ENCODE results near the gene RPS6KA1.

The RPS6KA1 gene

DNA sequence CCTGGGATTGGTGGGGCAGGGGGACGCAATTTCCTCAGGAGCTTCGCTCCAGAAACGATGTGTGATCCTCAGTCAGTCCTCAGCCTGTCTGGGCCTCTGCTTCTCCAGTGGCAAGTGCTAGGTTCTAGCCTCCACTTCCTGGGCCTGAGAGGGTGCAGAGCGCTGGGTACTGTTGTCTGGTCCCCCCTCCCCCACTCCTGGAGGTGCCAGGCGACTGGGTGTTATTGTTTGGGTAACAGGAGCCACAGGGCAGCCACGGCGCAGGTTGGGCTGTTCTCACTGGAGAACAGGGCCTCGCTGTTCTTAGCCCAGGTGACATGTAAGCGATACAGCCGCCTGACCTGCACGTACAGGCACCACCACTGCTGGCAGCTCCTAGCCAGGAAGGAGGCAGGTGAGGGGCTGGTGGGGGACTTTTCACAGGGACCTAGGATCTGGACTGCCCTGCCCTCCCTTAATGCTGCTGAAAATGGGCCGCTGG, 2.1 kb downstream of the RPS6KA1 start:
- no peak for DNase-seq (ENCODE audit: low read depth in 2 of 2)

- DNase-seq (ENCODE audit: low read depth in 2 of 2) = no peak
Observed at GRCh38 chr1:26533951-26534509, 4.5 kb downstream of the RPS6KA1 start.

DNA sequence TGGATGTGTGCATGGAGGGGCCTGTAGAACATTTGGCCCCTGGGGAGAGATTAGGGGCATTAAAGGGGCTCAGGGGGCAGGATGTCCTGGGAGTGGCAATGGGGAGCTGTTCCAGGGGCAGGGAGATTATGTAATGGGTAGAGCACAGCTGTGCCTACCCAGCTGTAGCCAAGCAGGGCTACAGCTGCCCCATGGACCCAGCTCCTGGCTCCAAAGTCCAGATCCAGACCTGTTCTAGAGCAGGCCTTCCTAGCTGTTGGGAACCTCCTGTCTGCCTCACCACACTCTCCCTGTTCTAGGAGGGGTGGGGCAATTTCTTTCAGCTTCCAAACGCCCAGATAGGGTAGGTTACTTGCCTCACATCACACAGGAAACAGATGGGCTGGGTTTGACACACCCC, 5.6 kb downstream of the RPS6KA1 start:
- DNase-seq (ENCODE audit: low read depth in 2 of 2) = no peak

- no peak for DNase-seq (ENCODE audit: low read depth in 2 of 2)
Observed at GRCh38 chr1:26536081-26536480, 6.5 kb downstream of the RPS6KA1 start.

DNA sequence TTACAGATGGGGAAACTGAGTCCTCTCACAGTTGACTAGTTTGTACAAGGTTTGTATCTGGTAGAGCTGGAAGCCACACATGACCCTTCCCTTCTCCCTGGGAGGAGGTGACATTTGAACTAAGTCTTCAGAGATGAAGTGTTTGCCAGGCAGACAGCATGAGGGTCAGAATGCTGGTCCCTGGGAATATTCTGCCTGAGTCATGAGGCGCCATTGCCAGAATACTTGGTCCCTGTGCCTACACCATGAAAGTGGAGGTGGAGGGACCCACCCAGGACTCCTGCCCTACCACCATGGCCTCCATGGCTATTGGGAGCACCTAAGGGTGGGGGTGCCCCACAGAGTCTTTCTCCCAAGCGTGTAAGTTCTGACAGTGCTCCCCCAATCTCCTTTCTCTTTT, 7.0 kb downstream of the RPS6KA1 start:
- no peak for DNase-seq (ENCODE audit: low read depth in 2 of 2)

DNA sequence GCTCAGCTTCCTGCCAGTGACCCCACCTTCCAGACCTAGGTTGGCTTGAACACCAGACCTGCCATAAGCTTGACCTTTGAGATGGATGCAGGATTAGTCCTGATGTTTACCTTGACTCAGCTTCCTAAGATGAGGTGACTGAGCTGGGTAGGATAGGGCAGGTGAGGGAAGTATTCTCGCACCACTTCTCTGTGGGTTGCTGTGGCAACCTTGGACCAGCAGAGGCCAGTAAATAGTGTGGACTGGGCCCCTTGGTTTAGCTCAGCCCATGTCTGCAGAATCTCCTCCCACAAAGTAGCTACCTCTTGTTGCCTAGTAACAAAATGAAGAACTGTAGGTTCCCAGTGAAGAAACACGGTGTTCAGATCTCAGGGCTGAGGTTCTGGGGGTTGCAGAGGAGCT, 8.4 kb downstream of the RPS6KA1 start:
- DNase-seq (ENCODE audit: low read depth in 2 of 2) = no peak

GRCh38 chr1:26538480-26539412, 9.2 kb downstream of the RPS6KA1 start:
- DNase-seq (ENCODE audit: low read depth in 2 of 2) = peak in 1 of 2 donors; percentile 39

GRCh38 chr1:26539722-26540121, 10.2 kb downstream of the RPS6KA1 start:
- no peak for DNase-seq (ENCODE audit: low read depth in 2 of 2)

DNA sequence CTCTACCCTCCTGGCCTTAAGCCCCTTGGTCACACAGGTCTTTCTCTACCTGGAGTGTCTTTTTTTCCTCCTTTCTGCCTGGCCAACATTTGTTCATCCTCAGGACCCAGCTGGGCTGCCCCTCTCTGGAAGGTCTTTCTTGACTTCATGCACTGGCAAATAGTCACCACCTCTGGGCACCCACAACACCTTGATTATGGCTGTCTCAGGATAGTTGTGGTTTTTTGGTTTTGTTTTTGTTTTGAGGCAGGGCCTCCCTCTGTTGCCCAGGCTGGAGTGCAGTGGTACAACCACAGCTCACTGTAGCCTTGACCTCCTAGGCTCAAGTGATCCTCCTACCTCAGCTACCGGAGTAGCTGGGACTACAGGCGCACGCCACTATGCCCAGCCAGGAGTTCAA, 10.8 kb downstream of the RPS6KA1 start:
- no peak for DNase-seq (ENCODE audit: low read depth in 2 of 2)

DNA sequence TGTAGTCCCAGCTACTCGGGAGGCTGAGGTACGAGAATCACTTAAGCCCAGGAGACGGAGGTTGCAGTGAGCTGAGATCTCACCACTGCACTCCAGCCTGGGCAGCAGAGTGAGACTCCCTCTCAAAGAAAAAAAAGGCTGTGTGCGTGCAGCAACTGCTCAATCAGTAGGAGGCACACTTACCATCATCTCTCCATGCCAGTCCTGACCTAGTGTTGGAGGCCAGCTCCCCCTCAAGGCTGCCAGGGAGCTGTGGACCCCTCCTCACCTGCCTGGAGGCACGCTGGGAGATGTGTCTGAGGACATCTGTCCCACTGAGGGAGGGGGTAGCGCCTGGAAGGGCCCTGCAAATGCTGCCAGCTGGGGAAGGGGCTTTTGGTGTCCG, 11.9 kb downstream of the RPS6KA1 start:
- no peak for DNase-seq (ENCODE audit: low read depth in 2 of 2)

GRCh38 chr1:26541816-26542711, 12.5 kb downstream of the RPS6KA1 start:
- DNase-seq (ENCODE audit: low read depth in 2 of 2) = peak; percentile 46 to 61

- DNase-seq (ENCODE audit: low read depth in 2 of 2) = no peak
Observed at GRCh38 chr1:26542771-26543451, 13.3 kb downstream of the RPS6KA1 start.

DNA sequence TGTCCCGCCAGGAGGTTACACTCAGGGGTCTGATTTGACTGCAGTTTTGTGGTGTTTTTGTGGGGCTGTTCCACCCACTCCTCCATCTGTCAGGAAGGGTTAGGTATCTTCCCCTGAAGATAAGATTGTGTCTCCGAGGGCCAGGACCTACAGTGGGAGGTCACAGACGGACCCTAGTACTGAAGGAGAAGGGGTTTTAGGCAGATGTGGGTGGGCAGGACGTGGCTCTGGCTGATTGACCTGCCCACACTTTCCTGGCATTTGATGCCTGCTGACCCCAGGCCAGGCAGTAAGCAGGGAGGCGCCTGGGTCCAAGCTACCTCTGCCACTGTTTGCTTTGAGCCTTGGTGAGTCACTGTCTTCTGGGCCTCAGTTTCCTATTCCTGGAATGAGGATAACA, 13.9 kb downstream of the RPS6KA1 start:
- no peak for DNase-seq (ENCODE audit: low read depth in 2 of 2)

DNA sequence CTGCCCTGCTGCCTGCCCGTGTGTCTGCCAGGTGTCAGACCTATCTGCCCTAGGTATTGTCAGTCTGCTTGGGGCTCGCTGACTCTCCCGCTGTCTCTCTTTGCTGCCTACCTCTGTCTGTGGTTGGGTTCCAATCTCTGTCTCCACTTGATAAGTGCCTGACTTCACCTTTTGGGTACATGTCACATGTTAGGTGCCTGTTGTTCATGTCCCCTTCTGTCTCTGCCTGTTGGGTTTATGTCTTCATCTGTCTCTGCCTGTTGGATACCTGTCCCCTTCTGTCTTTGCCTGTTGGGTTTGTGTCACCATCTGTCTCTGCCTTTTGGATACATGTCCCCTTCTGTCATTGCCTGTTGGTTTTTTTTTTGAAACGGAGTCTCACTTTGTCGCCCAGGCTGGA, 14.6 kb downstream of the RPS6KA1 start:
- DNase-seq (ENCODE audit: low read depth in 2 of 2) = no peak

DNA sequence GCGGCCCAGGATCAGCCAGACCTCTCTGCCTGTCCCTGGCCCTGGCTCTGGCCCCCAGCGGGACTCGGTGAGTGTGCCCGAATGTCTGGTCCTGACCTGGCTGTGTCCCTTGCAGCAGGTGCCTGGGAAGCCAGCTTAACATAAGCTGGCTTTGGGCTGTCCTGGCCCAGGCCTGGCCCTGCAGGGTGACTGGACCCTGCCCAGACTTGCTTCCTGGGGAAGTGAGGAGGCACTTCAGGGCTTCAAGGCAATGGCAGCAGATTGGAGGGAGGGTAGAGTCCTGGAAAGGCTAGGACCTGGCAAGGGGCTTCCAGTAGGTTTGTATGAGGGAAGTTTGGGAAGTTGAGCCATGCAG, 16.4 kb downstream of the RPS6KA1 start:
- DNase-seq (ENCODE audit: low read depth in 2 of 2) = no peak

- no peak for DNase-seq (ENCODE audit: low read depth in 2 of 2)
Observed at GRCh38 chr1:26546375-26546774, 16.8 kb downstream of the RPS6KA1 start.

- DNase-seq (ENCODE audit: low read depth in 2 of 2) = no peak
Observed at GRCh38 chr1:26546819-26547218, 17.3 kb downstream of the RPS6KA1 start.

DNA sequence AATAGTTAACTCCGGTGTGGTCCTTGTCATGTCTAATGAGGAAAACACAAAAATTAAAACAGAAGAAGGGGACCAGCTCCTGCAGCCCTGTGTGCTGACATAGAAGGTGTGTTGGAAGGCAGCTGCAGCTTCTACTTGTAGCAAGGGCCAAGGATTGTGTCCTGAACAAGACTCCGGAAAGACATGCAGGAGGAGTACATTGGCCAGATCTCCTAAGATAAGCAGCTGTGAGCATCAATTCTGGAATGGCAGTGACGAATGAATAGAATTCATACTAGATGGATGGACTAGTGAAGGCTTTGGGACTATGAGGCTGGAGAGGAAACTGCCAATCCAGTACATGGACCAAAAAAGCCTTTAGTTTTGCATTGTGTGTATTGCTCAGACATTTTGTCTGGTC, 19.3 kb downstream of the RPS6KA1 start:
- DNase-seq (ENCODE audit: low read depth in 2 of 2) = no peak

DNA sequence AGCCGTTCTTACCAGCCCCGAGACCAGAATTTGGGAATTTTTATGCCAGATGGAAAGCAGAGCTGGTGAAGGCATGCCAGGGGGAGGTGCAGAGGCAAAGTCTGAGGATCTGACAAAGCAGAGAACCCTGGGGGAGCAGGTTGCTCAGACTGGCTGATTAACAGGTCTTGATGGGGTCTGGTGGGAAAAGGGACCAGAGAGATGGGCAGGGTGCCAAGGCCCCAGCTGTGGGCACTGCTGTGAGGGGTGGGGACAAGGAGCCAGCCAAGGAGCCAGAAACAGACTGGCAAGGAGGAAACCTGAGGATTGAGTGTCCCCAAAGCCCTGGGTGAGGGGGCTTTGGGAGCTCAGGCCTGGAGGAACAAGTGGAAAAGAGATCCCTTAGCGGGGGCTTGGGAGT, 21.4 kb downstream of the RPS6KA1 start:
- DNase-seq (ENCODE audit: low read depth in 2 of 2) = no peak

DNA sequence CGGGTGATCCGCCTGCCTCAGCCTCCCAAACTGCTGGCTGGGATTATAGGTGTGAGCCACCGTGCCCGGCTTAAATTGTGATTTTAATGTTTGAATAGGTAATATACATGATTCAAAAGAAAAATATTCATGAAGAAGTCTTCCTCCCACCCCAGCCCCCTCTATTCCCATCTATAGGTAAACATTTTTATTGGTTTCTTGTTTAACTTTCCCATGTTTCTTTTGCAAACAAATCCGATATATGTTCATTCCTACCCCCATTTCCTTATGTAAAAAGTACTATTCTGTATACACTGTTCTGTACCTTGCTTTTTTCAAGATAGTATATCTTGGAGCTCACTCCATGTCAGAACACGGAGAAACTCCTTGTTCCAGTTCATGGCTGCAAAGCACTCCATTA, 23.2 kb downstream of the RPS6KA1 start:
- no peak for DNase-seq (ENCODE audit: low read depth in 2 of 2)

DNA sequence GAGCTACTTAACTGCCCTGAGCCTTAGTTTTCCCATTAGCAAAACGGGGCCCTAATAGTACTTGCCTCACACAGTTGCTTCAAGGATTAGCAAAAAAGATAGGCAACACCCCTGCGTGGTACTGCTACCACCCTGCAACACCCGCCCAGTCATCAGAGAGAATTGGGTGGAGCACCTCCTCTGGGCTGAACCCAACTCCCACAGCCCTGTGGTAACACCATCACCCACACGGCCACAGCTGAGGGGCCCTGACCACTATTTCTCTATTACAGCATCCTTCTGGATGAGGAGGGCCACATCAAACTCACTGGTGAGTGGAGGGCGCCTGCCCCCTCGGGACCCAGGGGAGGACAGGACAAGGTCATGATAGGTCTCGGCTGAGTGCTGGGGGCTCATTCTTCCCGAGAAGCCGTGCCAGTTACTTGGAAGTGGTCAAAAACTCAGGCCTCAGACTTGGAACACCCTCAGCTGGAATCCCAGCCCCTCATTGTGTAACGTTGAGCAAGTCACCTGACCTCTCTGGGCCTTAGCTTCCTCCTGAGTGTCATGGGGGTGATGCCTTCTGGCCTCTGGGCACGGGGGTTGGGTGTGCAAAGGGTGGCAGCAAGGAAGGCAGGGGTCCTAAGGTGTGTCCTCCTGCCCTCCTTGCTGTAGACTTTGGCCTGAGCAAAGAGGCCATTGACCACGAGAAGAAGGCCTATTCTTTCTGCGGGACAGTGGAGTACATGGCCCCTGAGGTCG, 24.6 kb downstream of the RPS6KA1 start:
- DNase-seq (ENCODE audit: low read depth in 2 of 2) = no peak
